GM19467 (cell line): Measurements from ENCODE around the gene HDGFL3.
"Not testable (repeated sequence)": the region's sequence is repeated elsewhere in the genome, so short reads cannot be mapped to it uniquely, and the experiment has no call there.

Experiments used
- ATAC-seq: cut with Tn5 transposase; IDR thresholded peaks from one replicate; pipeline ENCODE4 v1.9.1; 2021; ENCODE audit warnings: mild to moderate bottlenecking, moderate library complexity; ENCODE audit not compliant: unreplicated experiment

The HDGFL3 gene

DNA sequence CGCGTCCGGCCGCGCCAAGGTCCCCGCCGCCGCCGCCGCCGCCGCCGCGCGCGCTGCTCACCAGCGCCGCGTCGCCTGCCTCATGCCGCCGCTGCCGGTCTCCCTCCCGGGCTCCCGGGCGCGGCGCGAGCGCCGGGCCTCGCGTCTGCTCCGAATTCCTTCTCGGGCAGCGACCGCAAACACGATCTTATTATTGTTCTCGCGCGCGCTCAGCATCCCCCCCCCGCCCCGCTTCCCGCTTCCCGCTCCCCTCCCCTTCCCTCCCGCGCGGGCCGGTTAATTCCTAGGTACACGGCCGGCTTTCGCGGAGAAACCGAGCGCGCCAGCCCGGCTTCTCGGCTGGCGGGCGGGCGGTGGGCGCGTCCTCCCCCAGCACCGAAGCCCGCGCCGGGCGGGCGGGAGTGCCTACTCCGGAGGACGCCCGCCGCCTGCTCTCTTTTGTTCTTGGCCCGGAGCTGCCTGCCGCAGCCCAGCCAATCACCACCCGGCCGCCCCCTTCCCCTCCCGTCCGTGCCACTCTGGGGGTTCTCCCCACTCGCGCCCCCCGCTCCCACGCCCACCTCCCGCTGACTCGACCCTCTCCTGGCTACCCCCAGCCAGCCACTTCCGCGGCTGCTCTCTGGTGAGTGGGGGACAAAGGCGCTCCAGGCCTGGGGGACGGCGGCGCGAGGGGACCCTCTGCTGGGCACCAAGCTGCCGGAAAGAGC lies at the start of gene HDGFL3:
TSS of gene HDGFL3 (minus strand) at position 164 of the 707 bp plus-strand sequence. CDS start 409 bp downstream, outside the sequence.
- no peak for ATAC-seq

GRCh38 chr15:83250781-83251180 lies 43.2 kb upstream of the HDGFL3 start:
- ATAC-seq, result no peak

DNA sequence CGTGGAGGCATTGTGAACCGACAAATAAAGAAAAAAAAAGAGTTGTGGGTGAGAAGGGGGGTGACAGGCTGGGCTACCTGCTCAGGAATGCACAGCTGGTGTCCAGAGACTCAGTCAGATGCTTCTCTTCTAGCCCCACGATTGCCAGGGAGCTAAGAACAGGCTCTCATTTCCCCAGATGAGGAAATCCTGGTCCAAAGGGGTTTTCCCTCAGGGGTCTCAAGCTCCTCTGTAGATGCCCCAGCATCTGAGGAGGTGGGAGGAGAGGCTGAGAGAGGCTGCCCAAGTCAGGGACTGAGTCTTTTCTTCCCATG lies 41.4 kb upstream of the HDGFL3 start:
- ATAC-seq, result no peak

GRCh38 chr15:83248151-83249029 lies 40.8 kb upstream of the HDGFL3 start:
- no peak for ATAC-seq

- no peak for ATAC-seq
These were observed 36.0 kb upstream of the HDGFL3 start for GRCh38 chr15:83243634-83244033.

DNA sequence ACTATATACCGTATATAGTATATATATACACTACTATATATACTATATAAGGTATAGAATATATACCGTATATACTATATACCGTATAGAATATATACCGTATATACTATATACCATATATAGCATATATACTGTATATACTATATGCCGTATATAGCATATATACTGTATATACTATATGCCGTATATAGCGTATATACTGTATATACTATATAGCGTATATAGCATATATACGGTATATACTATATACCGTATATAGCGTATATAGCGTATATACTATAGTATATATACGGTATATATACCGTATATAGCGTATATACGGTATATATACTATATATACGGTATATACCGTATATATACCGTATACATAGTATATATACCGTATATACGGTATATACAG lies 22.6 kb upstream of the HDGFL3 start:
- no peak for ATAC-seq

DNA sequence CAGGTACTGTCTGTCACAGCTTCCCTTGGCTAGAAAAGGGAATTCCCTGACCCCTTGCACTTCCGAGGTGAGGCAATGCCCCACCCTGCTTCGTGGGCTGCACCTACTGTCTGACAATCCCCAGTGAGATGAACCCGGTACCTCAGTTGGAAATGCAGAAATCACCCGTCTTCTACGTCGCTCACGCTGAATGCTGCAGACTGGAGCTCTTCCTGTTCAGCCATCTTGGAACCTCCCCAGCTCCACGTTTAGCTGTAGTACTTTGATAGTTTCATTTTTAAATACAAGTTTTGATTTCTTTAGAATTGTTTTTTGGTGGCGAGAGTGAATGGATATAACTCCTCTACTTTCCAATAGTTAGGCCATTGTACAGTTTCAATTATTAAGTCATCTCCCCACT lies 17.8 kb upstream of the HDGFL3 start:
- no peak for ATAC-seq

- ATAC-seq, result not testable (repeated sequence)
These were observed 14.2 kb upstream of the HDGFL3 start for GRCh38 chr15:83221781-83222180.

GRCh38 chr15:83219026-83219425 lies 11.4 kb upstream of the HDGFL3 start:
- no peak for ATAC-seq

DNA sequence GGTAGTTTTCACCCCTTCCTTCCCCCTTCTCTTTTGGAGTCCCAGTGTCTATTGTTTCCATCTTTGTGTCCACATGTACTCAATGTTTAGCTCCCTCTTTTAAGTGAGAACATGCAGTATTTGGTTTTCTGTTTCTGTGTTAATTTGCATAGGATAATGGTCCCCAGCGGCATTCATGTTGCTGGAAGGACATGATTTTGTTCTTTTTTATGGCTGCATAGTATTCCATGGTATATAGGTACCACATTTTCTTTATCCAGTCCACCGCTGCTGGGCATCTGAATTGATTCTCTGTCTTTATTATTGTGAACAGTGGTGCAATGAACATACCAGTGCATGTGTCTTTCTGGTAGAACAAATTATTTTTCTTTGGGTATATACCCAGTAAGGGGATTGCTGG lies 7.7 kb upstream of the HDGFL3 start:
- ATAC-seq, result no peak

DNA sequence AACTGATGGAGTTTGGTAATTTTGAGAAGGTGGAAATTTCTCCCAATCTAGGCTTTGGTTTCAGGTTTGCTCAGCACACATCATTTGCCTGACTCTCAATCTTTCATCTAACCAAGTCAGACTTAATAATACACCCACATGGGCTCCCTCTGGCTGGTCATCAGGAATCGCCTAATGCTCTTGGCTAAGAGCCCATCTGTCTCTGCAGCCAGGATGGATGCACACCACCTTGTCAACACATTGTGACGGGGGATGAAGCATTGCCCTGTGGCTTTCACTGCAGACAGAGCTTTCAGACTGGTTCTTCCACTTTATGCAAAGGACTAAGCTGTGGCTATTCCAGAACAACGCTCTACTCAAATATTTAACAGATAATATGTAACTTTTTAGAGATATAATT lies 3.0 kb upstream of the HDGFL3 start:
- no peak for ATAC-seq

- ATAC-seq, result no peak
These were observed 1.7 kb upstream of the HDGFL3 start for GRCh38 chr15:83209333-83209732.

GRCh38 chr15:83208367-83208661 lies 691 bp upstream of the HDGFL3 start:
- ATAC-seq, result no peak

GRCh38 chr15:83207009-83207659 lies 489 bp downstream of the HDGFL3 start:
- ATAC-seq, result no peak

- ATAC-seq, result no peak
These were observed 1.1 kb downstream of the HDGFL3 start for GRCh38 chr15:83206526-83207008.

- no peak for ATAC-seq
These were observed 1.8 kb downstream of the HDGFL3 start for GRCh38 chr15:83205725-83206324.

DNA sequence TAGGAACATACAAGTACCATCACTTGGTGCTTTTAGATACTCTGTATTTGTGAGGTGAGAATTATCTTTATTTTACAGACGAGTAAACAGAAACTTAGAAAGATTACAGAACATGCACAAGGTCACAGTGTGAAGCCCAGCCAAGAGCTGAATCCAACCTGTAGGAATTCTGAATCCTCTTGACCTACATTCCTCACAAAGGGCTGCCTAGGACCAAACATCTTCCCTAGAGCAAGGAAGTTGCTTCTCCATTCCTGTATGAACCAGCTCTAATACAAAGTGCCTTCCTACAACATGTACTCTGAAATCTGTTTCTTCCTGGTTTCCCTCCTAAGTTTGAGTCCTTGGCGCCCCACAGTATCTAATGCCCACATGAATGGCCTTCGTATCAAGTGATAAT lies 2.9 kb downstream of the HDGFL3 start:
- no peak for ATAC-seq

DNA sequence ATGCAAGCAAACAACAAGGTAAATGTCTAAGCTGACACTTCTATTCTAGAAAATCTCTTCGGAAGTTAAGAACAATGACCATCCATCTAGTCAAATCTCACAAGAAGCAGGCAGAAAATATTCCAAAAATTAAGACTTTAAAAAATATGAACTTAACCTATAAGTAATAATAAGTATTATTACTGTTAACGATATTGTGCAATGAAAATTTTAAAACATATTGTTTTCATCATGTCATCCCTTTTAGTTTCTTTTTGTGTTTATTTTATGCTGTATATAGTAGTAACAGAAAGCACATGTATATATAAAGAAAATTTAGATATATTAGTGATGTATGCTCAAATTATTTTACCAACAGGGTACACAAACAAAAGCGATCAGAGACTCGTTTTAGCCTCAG lies 4.1 kb downstream of the HDGFL3 start:
- ATAC-seq, result no peak

GRCh38 chr15:83200589-83200988 lies 7.0 kb downstream of the HDGFL3 start:
- ATAC-seq, result no peak

DNA sequence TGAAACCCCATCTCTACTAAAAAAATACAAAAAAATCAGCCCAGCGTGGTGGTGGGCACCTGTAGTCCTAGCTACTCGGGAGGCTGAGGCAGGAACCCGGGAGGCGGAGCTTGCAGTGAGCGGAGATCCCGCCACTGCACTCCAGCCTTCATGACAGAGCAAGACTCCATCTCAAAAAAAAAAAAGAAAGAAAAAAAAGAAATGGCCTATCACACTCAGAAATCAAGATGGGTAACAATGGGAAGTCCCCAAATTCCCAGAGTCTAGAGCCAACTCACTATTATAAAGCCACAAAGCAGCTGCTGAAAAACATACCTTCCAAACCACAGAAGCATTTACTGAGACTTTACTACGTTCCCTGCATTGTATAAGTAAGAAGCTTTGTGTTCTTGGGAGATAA lies 7.5 kb downstream of the HDGFL3 start:
- no peak for ATAC-seq

GRCh38 chr15:83199288-83199687 lies 8.3 kb downstream of the HDGFL3 start:
- ATAC-seq, result peak; percentile 83

GRCh38 chr15:83198476-83198875 lies 9.1 kb downstream of the HDGFL3 start:
- ATAC-seq, result no peak
